ENCODE measurements around the gene DBI. TPM values are rescaled to one million over a fixed set of nuclear protein-coding genes. Genes with fewer than 3 reads are reported as not detected.
"Not testable (repeated sequence)": the region's sequence is repeated elsewhere in the genome, so short reads cannot be mapped to it uniquely, and the experiment has no call there.

DBI gene
- total RNA-seq, 1 experiment from 2014 or later, result 173 TPM

GRCh38 chr2:119373907-119374745 is 7.3 kb downstream of the DBI start:
- H3K27me3 ChIP-seq (replicated peaks); H3K4me3 ChIP-seq: not testable (repeated sequence)

DNA sequence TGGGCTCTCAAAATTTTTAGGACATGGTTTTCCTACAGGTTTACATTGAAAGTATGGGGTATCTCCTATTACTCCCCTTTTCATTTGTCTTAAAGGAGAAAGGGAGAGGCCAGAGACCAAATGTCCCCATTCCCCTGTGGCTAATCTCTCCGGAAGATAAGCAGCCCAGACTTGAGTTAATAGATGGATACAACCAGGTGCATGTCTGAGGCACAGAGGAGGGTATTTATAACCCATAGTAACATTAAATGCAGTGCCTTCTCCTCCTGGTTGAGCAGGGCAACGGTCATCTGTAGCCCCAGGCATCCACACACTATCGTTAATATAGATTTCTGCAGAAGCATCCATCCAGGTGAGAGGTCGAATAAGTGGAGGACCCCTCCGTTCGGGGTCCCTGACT is 9.6 kb downstream of the DBI start:
- H3K27ac ChIP-seq; H3K4me1 ChIP-seq (replicated peaks); H3K9me3 ChIP-seq (replicated peaks); H3K4me3 ChIP-seq; H3K27me3 ChIP-seq (replicated peaks); DNase-seq (ENCODE audit: low read depth in 1 of 2, low spot score in 2 of 2): not testable (repeated sequence)
- peaks cover 23% of the 10 kb centered on the region for H3K36me3 ChIP-seq

More at GRCh38 chr2:119373907-119374745, 7.3 kb downstream of the DBI start:
- peaks cover 46% of the 10 kb centered on the region for H3K36me3 ChIP-seq
- DNase-seq (ENCODE audit: low read depth in 1 of 2, low spot score in 2 of 2); H3K4me1 ChIP-seq (replicated peaks); H3K27ac ChIP-seq; H3K9me3 ChIP-seq (replicated peaks): not testable (repeated sequence)

- no peak overlapping the region for H3K27ac ChIP-seq
- H3K4me3 ChIP-seq, result no peak overlapping the region
- H3K36me3 ChIP-seq, result peaks cover 19% of the 10 kb centered on the region
- H3K4me1 ChIP-seq (replicated peaks), result no peaks in the 10 kb centered on the region
- H3K27me3 ChIP-seq (replicated peaks), result peaks cover 3% of the 10 kb centered on the region; the same call in 1 of the 2 replicates
- DNase-seq (ENCODE audit: low read depth in 1 of 2, low spot score in 2 of 2), result no peak
- no peaks in the 10 kb centered on the region for H3K9me3 ChIP-seq (replicated peaks)
Observed at GRCh38 chr2:119376810-119377209, 10.0 kb downstream of the DBI start.

DNA sequence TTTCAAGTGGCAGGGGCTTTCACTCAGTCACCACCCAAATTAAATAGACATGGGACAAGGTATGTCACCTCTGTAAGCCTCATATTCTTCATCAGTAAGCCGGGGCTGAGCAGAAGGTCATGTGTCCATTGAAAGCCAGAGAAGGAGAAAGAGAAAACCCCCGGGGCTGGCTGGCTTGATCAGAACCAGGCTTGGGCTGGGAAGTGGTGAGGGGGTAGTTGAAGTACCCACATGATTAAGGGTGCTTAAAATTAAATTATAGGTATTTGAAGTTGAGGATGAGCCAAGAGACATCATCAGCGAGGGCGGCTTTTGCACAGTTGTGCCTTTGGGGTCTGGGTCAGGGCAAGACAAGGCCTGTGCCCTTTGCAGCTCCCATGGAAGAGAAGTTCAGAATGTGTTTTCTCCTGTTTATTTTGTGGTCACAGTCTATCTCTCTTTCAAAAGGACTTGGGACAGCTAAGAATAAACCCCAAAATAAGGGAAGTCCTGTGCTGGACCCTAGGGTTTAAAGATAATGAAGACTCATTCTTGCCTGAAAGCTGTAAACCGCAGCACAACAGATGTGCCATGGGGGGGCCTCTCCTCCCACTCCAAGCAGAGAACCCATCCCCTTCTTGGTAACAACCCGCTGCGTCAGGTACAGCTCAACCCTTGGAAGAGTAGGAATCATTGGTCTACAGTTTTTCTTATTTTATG is 10.7 kb downstream of the DBI start:
- no peak overlapping the region for H3K4me3 ChIP-seq
- no peak for DNase-seq (ENCODE audit: low read depth in 1 of 2, low spot score in 2 of 2)
- no peak overlapping the region for H3K27ac ChIP-seq
- peaks cover 13% of the 10 kb centered on the region for H3K36me3 ChIP-seq
- H3K27me3 ChIP-seq (replicated peaks), result peaks cover 3% of the 10 kb centered on the region; the same call in 1 of the 2 replicates
- H3K4me1 ChIP-seq (replicated peaks), result no peaks in the 10 kb centered on the region
- H3K9me3 ChIP-seq (replicated peaks), result no peaks in the 10 kb centered on the region

- peaks cover 3% of the 10 kb centered on the region; the same call in 1 of the 2 replicates for H3K27me3 ChIP-seq (replicated peaks)
- no peak overlapping the region for H3K4me3 ChIP-seq
- H3K4me1 ChIP-seq (replicated peaks), result no peaks in the 10 kb centered on the region
- H3K9me3 ChIP-seq (replicated peaks), result no peaks in the 10 kb centered on the region
- H3K36me3 ChIP-seq, result peaks cover 7% of the 10 kb centered on the region
- H3K27ac ChIP-seq, result no peak overlapping the region
- DNase-seq (ENCODE audit: low read depth in 1 of 2, low spot score in 2 of 2), result no peak
Observed at GRCh38 chr2:119377993-119378345, 11.2 kb downstream of the DBI start.

GRCh38 chr2:119378566-119378965 is 11.8 kb downstream of the DBI start:
- Histone ChIP-seq H3K9me3 (replicated peaks) (no peaks in the 10 kb centered on the region), H3K36me3 (peaks cover 1% of the 10 kb centered on the region), H3K4me1 (replicated peaks) (no peaks in the 10 kb centered on the region), H3K4me3 (no peak overlapping the region), H3K27ac (no peak overlapping the region), H3K27me3 (replicated peaks) (peaks cover 3% of the 10 kb centered on the region; the same call in 1 of the 2 replicates)
- DNase-seq (ENCODE audit: low read depth in 1 of 2, low spot score in 2 of 2), result no peak

DNA sequence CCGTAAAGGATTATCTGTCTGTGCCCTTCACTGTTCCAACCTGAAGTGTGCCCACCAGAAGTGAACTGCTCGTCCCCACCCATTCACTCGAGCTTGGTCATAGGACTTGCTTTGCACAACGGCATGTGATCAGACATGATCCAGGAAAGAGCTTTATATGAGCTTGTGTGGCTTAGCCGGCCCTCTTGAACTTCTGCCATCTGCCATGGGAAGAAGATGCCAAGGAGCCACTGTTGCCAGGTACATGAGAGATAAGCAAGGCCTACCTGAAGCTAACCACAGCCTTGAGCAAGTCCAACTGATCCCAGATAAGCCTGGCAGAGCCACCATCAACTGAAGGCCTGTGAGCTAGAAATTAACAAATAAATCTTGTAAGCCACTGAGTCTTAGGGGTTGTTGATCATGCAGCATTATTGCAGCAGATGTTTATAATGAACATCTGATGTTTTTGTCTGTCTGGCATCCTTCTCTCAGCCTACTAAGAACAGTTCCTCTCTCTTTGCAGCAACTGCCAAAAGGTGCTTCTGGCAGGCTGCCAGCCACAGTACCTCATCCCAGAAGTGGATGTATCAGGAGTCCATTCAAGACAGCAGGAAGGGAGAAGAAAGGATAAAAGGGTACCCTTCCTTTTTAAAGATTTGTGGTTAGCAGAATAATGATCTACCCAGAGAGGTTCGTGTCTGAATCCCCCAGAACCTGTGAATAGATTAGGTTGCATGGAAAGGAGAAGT is 16.8 kb downstream of the DBI start:
- DNase-seq (ENCODE audit: low read depth in 1 of 2, low spot score in 2 of 2), result no peak
- Histone ChIP-seq H3K9me3 (replicated peaks) (no peaks in the 10 kb centered on the region), H3K27ac (no peak overlapping the region), H3K36me3 (no peaks in the 10 kb centered on the region), H3K27me3 (replicated peaks) (peaks cover 3% of the 10 kb centered on the region; the same call in 1 of the 2 replicates), H3K4me1 (replicated peaks) (no peaks in the 10 kb centered on the region), H3K4me3 (no peak overlapping the region)

- H3K4me3 ChIP-seq, result no peak overlapping the region
- H3K36me3 ChIP-seq, result no peaks in the 10 kb centered on the region
- DNase-seq (ENCODE audit: low read depth in 1 of 2, low spot score in 2 of 2), result no peak
- H3K9me3 ChIP-seq (replicated peaks), result no peaks in the 10 kb centered on the region
- H3K27ac ChIP-seq, result no peak overlapping the region
- no peaks in the 10 kb centered on the region for H3K4me1 ChIP-seq (replicated peaks)
- H3K27me3 ChIP-seq (replicated peaks), result peaks cover 2% of the 10 kb centered on the region; the same call in 1 of the 2 replicates
Observed at GRCh38 chr2:119384971-119385370, 18.2 kb downstream of the DBI start.

GRCh38 chr2:119385466-119385865 is 18.7 kb downstream of the DBI start:
- no peak overlapping the region for H3K4me3 ChIP-seq
- no peaks in the 10 kb centered on the region for H3K4me1 ChIP-seq (replicated peaks)
- no peak overlapping the region for H3K27ac ChIP-seq
- H3K36me3 ChIP-seq, result no peaks in the 10 kb centered on the region
- no peak for DNase-seq (ENCODE audit: low read depth in 1 of 2, low spot score in 2 of 2)
- no peaks in the 10 kb centered on the region for H3K27me3 ChIP-seq (replicated peaks)
- no peaks in the 10 kb centered on the region for H3K9me3 ChIP-seq (replicated peaks)

GRCh38 chr2:119387381-119388129 is 20.8 kb downstream of the DBI start:
- DNase-seq (ENCODE audit: low read depth in 1 of 2, low spot score in 2 of 2), result no peak
- no peak overlapping the region for H3K4me3 ChIP-seq
- no peak overlapping the region for H3K27ac ChIP-seq

GRCh38 chr2:119389615-119390306 is 23.0 kb downstream of the DBI start:
- 0 out of 2 replicates have a peak, but pooled peaks cover 3% of the 10 kb centered on the region for H3K27me3 ChIP-seq (replicated peaks)
- no peaks in the 10 kb centered on the region for H3K9me3 ChIP-seq (replicated peaks)
- no peak overlapping the region for H3K27ac ChIP-seq
- DNase-seq (ENCODE audit: low read depth in 1 of 2, low spot score in 2 of 2), result no peak
- H3K36me3 ChIP-seq, result no peaks in the 10 kb centered on the region
- no peaks in the 10 kb centered on the region for H3K4me1 ChIP-seq (replicated peaks)
- H3K4me3 ChIP-seq, result no peak overlapping the region

More at GRCh38 chr2:119387381-119388129, 20.8 kb downstream of the DBI start:
- no peaks in the 10 kb centered on the region for H3K27me3 ChIP-seq (replicated peaks)
- no peaks in the 10 kb centered on the region for H3K36me3 ChIP-seq
- no peaks in the 10 kb centered on the region for H3K9me3 ChIP-seq (replicated peaks)
- no peaks in the 10 kb centered on the region for H3K4me1 ChIP-seq (replicated peaks)

DNA sequence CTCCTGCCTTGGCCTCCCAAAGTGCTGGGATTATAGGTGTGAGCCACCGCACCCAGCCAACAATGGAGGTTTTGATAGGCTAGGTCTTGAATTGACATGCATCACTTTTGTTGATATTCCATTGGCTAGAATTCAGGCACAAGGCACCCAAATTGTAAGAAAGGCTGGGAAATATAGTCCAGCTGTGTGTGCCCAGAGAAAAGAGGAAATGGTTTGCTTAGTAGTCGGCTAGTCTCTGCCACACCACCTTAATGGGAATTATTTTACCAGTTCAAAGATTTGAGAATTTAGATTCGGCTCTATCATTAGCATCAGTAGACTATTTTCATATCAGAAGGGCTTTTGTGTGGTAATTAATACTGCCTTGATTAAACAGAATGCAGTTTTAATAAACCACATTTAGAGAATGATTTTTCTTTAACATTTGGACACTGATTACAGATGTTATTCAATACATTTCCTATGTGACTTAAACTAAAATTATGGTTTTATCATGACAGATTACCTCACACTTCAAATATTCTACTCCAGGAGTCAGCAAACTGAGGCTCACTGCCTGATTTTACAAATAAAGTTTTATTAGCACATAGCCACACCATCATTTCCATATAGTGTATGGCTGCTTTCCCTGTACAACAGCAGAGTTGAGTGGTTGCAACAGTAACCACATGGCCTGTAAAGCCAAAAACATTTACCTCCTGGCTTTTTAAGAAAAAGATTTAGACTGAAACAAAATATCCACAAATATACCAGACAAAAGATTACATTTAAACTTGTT is 27.4 kb downstream of the DBI start:
- H3K27ac ChIP-seq, result no peak overlapping the region
- H3K4me3 ChIP-seq, result no peak overlapping the region
- H3K4me1 ChIP-seq (replicated peaks), result no peaks in the 10 kb centered on the region
- H3K36me3 ChIP-seq, result no peaks in the 10 kb centered on the region
- H3K27me3 ChIP-seq (replicated peaks), result 0 out of 2 replicates have a peak, but pooled peaks cover 3% of the 10 kb centered on the region
- no peak for DNase-seq (ENCODE audit: low read depth in 1 of 2, low spot score in 2 of 2)
- no peaks in the 10 kb centered on the region for H3K9me3 ChIP-seq (replicated peaks)

Measured in SJSA1 (cell line).